HG02763 (cell line): ENCODE data around the gene MYBPH.

ENCODE experiments used
- ATAC-seq: cut with Tn5 transposase; IDR thresholded peaks from one replicate; pipeline ENCODE4 v1.9.1; 2021; ENCODE audit warnings: mild to moderate bottlenecking, moderate library complexity; ENCODE audit not compliant: unreplicated experiment

The MYBPH gene

DNA sequence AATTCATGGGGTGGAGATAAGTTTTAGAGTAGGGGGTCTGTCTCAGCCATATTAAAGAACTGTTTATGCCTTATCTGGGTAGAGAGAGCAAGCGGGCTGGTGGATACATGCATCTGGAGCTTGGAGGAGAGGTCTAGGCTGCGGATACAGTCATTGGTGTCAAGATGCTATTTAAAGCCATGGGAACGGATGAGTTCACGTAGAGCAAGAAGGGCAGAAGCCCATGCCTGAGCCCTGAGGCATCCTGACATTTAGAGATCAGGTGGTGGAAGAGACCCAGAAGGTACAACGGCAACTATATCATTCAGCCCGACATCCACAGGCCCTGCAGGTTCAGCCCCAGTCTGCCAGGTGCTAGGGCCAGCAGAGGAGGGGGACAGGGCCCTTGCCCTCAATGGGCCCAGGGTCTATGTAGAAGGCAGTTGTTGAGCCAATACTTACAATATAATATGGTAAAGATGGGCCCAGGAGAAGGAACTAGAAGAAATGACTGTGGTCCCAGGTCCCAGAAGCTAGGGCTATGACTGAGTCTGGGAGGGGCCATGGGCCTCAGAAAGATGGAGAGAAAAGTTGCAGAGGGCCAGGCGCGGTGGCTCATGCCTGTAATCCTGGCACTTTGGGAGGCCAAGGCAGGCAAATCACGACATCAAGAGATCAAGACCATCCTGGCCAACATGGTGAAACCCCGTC, 26.0 kb upstream of the MYBPH start:
- ATAC-seq = no peak

DNA sequence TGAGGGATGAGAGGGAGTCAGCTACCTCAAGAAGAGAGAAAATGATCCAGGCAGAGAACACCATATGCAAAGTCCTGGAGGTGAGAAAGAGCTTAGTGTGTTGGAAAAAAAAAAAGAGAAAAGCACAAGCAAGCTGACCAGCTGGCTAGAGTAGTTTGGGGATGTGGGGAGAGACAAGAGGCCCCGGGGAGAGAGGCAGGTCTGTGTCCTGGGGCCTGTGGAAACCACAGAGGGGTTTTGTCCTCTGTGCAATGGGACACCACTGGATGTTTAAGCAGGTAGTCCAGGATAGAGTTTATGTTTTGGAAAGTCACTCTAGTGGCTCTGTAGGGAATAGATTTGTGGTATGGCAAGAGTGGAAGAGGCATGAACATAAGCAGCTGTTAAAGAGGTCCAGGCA, 25.3 kb upstream of the MYBPH start:
- ATAC-seq = no peak

DNA sequence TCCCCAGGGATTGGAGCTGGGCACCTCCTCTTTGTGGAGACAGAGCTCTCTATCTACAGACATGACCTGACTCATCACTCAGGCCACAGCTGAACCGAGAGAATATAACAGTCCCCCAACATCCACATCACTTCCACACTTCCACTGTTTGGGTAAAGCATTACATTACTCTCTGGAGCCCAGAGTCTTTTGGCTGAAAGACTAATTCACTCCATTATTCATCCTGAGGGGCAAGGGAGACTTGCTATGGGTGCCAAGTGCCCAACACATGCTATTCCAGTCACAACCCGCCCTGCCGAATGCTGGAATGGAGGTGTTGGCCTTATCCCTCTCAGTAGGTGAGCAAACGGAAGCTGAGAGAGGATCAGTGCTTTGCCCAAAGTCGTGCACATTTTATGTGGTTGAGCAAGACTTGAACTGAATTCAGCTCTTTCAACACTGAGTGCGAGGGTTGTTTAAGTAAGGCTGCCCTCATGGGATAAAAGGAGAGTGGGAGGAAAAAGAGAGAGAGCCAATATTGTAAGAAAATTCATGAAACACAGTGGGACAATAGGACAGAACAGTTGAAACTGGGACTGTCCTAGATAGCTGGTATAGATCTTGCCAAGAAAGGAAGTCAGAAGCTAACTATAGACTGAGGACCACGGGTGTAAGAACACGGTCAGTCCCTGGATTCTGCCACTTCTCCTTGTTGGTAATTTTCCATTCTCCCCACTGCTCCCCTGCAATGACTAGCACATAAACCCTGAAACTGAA, 24.4 kb upstream of the MYBPH start:
- no peak for ATAC-seq

DNA sequence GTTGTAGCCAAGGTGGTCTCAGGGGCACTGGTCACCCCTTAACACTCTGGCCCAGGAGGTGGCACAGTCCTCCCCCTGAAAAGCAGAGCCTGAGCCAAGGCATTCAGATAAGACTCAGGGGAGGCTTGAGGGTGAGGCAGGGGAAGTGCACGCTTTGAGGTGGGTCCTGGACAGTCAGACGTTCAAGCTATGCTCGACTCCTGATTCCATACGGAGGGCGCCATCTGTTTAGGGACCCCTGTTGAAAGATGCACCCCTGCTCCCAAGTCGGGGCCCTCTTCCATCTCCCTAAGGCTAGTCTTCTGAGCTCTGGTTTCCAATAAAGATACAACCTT, 23.8 kb upstream of the MYBPH start:
- ATAC-seq = no peak

DNA sequence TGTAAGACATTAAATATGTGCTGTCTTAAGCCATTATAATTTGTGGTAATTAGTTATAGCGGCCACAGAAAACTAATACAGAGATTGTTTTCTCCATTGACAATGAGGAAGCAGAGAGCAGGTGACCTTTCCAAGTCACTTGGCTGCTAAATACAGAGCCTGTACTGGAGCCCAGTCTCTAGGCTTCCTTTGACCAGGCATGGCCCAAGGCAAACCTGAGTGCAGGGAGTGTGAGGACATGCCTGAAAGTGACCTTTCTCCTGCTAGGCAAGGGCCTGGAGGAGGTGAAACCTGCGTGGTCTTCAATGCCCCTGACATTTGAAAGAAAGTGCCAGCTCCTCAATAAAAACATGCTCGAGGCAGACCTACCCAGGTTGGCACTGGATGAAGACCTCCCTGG, 23.4 kb upstream of the MYBPH start:
- ATAC-seq = no peak

DNA sequence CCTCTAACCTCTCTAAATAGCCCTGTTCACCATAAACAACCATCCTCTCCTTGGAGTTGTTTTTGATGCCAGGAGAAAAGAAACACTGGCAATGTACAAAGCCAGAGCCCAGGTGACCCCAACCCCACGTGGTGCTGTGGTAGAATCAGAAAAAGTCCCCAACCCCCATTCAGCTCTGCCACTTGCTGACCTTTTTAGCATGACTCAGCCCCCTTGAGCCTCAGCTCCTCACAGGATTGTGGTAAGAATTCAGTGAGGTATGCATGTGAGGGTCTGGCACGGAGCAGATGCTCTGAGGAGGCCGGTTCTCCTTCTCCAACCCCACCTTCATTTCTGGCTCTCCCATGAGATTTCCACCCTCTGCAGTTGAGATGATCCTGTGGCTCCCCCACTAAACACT, 22.0 kb upstream of the MYBPH start:
- no peak for ATAC-seq

DNA sequence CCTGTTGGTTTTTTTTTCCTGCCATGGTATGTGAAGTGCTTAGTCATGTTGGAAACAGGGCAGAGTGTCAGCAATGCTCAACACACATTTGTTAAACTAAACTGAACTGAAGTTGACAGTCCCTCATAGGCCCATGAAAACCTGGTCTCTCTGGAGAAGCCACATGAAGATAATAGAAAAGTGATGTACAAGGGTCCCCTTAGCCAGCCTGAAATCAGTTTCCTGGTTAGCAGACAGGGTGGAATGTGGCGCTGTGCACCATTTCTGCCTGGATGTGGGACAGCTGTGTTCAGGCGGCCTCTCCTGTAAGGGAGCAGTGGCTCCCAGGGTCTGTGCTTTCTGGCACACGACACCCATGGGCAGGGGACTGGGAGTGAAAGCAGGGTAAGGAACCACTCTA, 20.7 kb upstream of the MYBPH start:
- no peak for ATAC-seq

DNA sequence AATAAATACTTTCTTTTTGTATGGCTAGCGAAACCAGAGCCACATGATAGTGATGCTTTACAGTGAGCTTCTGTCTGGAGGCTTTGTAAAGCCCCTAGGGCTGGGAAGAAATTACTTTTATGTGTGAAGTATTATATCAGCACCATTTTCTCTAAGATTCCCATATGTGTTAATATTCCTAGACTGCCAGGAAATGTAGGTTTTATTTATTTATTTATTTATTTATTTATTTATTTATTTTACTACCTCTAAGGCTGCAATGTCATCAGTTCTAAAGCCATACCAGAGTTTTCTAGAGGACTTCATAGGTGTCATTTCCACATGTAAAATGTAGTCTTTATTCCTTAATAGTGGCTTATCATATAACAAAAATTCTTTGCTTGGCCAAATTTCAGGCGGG, 15.3 kb upstream of the MYBPH start:
- ATAC-seq = no peak

DNA sequence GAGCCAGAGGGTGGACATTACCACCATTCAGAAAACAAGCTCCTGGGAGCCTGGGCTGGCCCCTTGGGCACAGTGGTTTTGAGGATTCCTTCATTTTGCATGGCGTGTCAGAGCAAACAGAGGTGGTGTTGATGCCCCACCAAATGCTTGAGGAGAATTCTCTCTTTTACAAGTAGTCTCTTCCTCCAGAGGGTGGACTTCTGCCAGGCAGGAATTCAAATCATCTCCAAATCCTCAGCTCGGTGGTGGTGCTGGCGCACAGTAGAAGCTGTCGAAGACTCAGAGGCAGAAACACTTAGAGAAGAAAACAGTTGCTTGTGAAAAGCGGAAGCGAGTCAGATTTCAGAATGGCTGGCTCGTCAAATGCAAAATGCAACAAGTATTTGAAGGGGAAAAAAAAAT, 14.3 kb upstream of the MYBPH start:
- ATAC-seq = no peak

DNA sequence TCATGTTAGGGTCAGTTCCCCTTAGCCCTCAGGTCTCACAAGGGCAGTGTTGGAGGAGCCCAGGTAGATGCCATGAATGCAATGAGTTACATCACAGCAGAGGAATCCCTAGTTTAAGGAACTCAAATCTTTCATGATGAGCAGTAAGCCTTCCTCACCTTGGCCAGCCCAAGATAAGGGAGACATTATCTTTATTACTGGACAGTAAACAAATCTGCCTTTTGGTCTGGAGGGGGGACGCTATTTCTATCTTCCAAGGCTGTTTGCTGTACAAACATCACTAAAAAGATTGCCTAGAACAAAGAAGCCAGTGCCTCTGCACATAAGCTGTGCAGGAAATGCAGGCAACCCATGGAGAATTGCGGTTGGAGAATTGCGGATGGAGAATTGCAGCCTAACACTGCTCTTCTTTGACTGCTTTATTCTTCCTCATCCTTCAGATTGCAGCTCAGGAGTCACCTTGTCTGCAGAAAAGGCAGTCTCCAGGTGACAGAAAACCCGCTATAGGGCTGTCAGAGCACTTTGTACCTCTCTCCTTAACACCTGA, 13.1 kb upstream of the MYBPH start:
- ATAC-seq = no peak

DNA sequence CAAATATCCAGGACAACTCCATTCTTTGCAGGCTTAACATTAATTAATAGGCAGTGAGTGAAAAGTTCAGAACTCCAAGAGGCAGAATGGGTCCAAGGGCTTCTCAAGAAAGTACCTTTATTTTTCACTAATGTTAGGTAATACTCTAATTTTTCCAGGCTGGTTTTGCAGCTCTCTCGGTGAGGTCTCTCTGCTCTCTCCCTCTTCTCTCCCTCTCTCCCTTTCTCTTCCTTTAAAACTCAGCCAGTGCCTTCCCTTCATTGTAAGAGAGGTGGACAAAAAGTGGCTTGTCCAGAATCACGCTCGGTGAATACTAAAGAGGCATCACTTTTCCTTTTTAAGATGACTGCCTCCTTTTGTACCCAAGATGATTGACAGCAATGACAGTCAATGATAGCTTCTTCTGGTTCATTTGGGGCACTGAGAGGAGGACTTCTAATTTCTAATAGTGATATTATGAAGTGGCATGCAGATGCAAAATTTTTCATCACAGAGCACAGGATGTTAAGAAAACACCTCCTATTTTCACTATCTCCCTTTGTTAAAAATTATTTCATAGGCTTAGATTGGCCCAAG, 12.2 kb upstream of the MYBPH start:
- ATAC-seq = no peak

DNA sequence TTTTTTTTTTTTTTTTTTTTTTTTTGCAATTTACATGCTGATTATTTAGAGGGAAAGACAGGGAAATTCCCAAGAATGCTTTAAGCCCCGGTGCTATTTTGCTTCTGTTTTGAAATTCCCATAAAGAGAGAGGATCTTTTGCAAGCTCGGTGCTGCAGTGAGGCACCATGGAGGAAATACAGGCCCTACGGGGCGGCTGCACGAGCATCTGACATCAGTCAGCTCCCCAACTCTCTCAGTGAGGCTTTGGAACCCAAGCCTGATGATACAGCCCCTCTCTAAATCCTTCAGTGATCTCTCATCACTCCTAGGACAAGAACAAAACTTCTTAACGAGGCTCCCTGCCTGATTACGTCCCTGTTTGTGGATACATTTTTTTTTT, 11.7 kb upstream of the MYBPH start:
- no peak for ATAC-seq

DNA sequence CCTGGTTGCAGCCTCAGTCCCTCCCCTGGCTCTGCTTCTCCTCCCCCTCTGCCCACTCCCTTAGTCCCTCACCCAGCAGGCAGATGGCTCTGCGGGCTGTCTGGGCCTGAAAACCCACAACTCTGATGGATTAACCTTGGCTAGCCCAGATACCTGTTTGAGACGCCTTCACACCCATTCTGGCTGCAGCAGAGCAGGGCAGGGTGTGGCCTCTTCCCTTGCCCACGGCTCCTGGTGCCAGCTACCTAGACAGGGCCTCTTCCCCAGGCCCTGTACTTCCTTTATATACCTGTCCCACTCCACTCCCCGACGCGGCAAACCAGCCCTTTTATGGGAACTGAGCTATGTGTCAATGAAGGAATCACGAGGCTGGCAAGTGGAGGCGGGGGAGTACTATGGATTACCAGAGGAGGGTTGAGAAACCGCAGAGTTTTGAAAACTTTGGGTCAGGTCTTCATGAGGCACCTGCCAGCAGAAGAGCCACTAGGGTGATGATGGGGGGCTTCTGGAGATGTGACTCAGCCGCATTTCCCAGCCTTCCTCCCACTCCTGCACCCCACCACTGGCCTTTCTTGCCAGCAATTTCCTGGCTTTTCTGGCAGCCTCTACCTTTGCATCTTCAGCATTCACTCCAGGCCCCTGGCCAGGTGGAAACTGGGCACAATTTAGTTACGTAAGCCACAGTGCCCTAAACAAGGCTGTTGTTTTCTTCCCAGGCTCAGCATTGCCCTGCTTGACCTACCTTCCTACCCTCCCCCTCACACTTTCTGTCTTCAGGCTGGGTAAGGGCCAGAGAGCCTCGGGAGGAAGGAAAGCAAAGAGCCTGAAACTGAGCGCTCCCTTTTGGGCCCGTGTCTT, 11.0 kb upstream of the MYBPH start, which contains the start of gene CHI3L1:
Gene CHI3L1 (minus strand): TSS at position 259 of the 858 bp plus-strand sequence. CDS start 81 bp downstream, at position 178.
- no peak for ATAC-seq

DNA sequence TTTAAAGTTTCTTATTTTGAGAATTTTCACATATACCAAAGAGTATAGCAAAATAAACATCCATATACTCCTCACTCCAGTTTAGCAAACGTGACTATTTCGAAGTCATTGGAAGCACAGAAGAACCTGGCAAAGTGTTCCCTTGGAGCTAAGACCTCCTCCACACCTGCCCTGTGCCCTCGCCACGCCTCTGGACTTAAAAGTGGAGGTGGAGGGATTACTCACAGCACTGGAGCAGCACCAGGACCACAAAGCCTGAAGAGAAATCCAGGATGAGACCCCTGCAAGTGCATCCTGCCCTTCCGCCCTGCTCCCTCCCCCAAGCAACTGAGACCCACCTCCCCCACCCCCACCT, 10.4 kb upstream of the MYBPH start:
- ATAC-seq = no peak

DNA sequence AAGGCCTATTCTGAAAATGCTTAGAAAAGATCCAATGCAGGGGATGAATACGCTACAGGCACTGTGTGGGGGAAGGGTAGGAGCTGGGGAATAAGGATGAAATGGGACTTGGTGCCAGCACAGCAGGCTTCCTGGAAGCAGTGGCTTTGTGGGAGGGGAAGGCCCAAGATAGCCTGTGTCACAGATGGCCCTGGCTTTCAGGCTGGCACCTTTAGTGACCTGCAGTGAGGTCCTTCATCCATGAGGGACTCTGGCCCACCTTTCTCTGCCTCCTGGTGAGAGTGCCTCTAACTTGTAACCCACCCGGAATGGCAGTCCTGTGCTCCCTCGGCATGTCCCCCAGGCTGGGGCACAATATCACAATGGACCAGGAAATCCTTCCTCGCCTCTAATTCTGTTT, 10.0 kb upstream of the MYBPH start:
- ATAC-seq = no peak

DNA sequence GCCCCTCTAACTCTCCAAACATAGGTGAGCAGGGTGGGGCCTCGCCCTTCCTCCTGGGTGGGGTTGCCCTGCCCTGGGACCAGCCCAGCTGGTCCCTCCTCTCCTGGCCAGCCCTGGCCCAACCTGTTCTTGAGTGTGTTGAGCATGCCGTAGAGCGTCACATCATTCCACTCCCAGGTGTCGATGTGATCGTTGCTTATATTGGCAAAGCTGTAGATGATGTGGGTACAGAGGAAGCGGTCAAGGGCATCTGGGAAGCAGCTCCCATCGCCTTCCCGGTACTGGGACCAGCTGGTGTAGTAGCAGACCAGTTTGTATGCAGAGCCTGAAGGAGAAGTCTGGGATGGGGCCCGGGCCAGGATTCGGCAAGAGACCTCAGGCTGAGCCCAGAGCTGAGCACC, 9.4 kb upstream of the MYBPH start:
- ATAC-seq = no peak

DNA sequence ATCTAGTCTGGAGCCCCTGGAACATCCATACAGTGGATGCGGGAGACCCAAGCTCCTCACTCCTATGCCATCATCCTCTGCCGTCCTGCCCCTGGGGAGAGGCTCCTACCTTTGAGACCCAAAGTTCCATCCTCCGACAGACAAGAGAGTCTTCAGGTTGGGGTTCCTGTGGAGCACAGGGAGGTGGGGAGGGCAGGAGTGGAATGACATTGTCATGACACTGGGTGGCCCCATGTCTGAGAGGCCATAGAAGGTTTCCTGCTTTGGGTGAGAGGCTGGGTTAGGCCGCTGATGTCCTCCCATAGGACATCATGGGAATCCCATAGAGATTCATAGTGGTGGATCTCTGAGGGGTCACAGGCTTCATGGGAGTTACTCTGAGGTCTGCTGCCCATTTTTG, 8.8 kb upstream of the MYBPH start:
- no peak for ATAC-seq

DNA sequence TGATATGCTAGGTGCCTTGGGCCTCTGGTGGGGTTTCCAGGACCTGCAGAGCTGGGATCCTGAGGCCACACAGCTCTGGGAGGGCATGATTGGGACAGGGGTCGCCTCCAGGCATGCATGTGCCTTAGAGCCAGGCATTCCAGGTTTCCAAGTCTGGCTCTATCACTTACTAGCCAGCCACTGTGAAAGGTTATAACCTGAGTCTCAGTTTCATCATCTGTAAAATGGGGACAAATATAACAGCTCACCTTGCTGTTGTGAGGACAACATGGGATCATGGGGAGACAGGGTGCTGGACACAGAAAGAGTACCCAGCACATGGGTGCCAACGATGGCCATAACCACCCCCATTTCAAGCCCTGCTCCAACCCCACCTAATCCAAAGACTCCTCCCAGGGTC, 8.2 kb upstream of the MYBPH start:
- no peak for ATAC-seq

DNA sequence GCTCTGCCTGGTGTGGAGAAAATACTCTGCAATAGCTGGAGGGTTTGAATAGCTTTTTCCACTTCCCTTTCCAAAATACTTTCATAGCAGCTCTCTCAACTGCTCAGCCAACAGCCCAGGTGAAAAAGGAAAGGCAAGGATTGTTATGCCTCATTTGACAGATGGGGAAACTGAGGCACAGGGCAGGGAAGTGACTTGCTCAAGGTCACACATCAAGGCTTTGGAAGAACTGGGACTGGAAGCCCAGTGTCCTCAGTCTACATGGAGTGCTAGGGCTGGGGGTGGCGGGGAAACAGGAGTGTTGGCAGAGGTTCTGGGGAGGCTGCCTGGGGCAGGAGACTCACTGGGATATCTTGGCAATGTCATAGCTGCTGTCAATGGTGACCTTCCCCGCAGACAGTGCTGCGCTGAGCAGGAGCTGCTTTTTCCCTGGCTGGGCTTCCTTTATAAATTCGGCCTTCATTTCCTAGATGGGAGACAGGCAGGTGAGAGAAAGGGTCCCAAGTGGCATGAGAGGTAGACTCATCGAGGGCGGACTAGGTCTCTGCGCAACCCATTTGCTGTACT, 6.8 kb upstream of the MYBPH start:
- no peak for ATAC-seq

DNA sequence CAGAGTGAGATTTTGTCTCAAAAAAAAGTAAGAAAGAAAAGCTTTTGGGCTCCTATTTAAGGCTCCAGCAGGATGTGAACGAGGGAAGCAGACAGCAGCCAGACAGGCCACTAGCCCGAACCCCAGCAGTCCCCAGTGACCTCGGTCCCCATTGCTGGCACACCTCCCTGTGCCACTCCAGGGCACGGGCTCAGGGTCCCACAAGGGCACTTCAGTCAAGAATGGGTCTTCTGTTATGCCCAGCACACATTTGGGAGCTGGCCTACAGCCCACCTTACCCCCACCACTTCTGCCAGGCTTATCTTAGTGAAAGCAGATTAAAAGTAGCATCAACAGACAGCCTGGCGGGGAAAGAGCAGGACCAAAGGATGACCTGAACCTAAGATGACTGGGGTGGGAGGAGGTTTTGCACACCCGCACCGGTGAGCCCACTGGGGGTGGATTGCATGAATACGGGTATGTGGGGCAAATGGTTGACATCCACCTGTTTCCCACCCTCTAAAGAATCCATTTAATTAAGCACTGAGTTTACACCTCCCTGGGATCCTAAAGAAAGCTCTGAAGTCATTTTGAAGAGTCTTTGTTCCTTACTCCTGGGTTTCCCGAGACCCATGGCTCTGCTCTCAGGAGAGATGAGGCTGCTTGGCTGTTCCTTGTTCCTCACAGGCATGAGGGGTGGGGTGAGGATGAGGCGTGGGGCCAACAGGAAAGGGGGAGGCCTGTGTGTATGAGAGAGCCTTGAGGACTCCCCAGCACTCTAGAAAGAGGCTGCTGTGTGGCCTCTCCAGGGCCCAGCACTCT, 6.2 kb upstream of the MYBPH start:
- no peak for ATAC-seq
